SJCRH30 (cell line): ENCODE data around the gene CCDC180. TPM values are rescaled to one million over a fixed set of nuclear protein-coding genes. Genes with fewer than 3 reads are reported as not detected.

Source experiments
- total RNA-seq: library from RNA; depleted of rRNA; stranded (reverse); fragments of >200 nt; shearing (Covaris generic); gene quantifications from 2 replicates; pipeline ENCODE4 v1.2.3, GENCODE V29; 2014; rRNA removed

Gene CCDC180
- total RNA-seq, 1 experiment from 2014 or later, result 1.5 TPM

Other genes with a start within 250 kb of the CCDC180 start
- gene TDRD7, start 104.4 kb downstream of the CCDC180 start, total RNA-seq, result 2.4 and 2.5 TPM in 2 replicates
- gene TMOD1, start 194.0 kb downstream of the CCDC180 start, total RNA-seq, result 0.43 and 0.55 TPM in 2 replicates